Fibroblast of lung (primary cell): ENCODE measurements around the gene CCDC73. TPM values are rescaled to one million over a fixed set of nuclear protein-coding genes. Genes with fewer than 3 reads are reported as not detected.

Source experiments
- DNase-seq, 2 donors: peaks; one replicate each; pipeline versions ENCODE4 v3.0.0 to v3.0.0-alpha.2; 2010; ENCODE audit warnings: low read depth in 2 of 2
- H2AFZ ChIP-seq: 2 replicates; pipeline ENCODE4 v1.5.1; 2012; ENCODE audit warnings: low read length, control low read depth, inconsistent platforms
- H3K27ac ChIP-seq: 2 replicates; pipeline ENCODE4 v1.5.1; 2011; ENCODE audit warnings: low read length, control low read depth; ENCODE audit not compliant: insufficient read depth
- H3K27me3 ChIP-seq: 2 replicates; pipeline ENCODE4 v1.5.1; 2011; ENCODE audit warnings: mild to moderate bottlenecking, low read length; ENCODE audit not compliant: control insufficient read depth, insufficient read depth
- H3K36me3 ChIP-seq: 2 replicates; pipeline ENCODE4 v1.5.1; 2011; ENCODE audit warnings: low read length; ENCODE audit not compliant: control insufficient read depth, insufficient read depth
- H3K4me1 ChIP-seq: 2 replicates; pipeline ENCODE4 v1.5.1; 2011; ENCODE audit warnings: low read length; ENCODE audit not compliant: control insufficient read depth, insufficient read depth; ENCODE audit errors: extremely low read depth
- H3K4me2 ChIP-seq: 2 replicates; pipeline ENCODE4 v1.5.1; 2011; ENCODE audit warnings: low read length, control low read depth; ENCODE audit not compliant: insufficient read depth; ENCODE audit errors: extremely low read depth
- H3K4me3 ChIP-seq, 4 experiments: fragments of 200-600 bp in 1 of 4; sonication (generic) in 1 of 4; replicated peaks in 1 of 4; 2 replicates each; pipeline ENCODE4 v1.5.1; 2011 to 2016; ENCODE audit warnings: low read length in 4 of 4, low read depth in 3 of 4, mild to moderate bottlenecking in 3 of 4, control low read depth in 2 of 4, inconsistent platforms in 1 of 4, mixed read lengths in 1 of 4; ENCODE audit not compliant: insufficient read depth in 1 of 4; ENCODE audit errors: control extremely low read depth in 1 of 4
- H3K79me2 ChIP-seq: 2 replicates; pipeline ENCODE4 v1.5.1; 2012; ENCODE audit warnings: mild to moderate bottlenecking, low read length, inconsistent platforms; ENCODE audit not compliant: control insufficient read depth, insufficient read depth
- H3K9ac ChIP-seq: 2 replicates; pipeline ENCODE4 v1.5.1; 2011; ENCODE audit warnings: mild to moderate bottlenecking, low read length, control low read depth; ENCODE audit not compliant: insufficient read depth
- H3K9me3 ChIP-seq: 2 replicates; pipeline ENCODE4 v1.5.1; 2012; ENCODE audit warnings: low read depth, low read length; ENCODE audit not compliant: control insufficient read depth, insufficient read depth
- H4K20me1 ChIP-seq: 2 replicates; pipeline ENCODE4 v1.5.1; 2011; ENCODE audit warnings: low read length; ENCODE audit not compliant: control insufficient read depth, insufficient read depth; ENCODE audit errors: extremely low read depth
- EZH2 ChIP-seq: IDR thresholded peaks from 2 replicates; pipeline ENCODE4 v1.5.1; 2012; ENCODE audit warnings: low read length, control low read depth, mild to moderate bottlenecking; ENCODE audit errors: missing control alignments
- polyA plus RNA-seq, 2 donors: library from polyadenylated mRNA; depleted of rRNA in 1 of 2; stranded (reverse) in 1 of 2; unstranded in 1 of 2; fragments of >200 nt; gene quantifications; 2 replicates each; pipeline ENCODE4 v1.2.1, GENCODE V29; 2011 to 2012; ENCODE audit warnings: missing spikeins in 1 of 2
- total RNA-seq: library from RNA; depleted of rRNA; stranded (reverse); fragments of >200 nt; gene quantifications from 2 replicates; pipeline ENCODE4 v1.2.1, GENCODE V29; 2014
- TF ChIP-seq, protein P1 (sequence below), 2 donors: IDR thresholded peaks in 1 of 2; conservative IDR thresholded peaks in 1 of 2; 1 replicate in 1 of 2; 2 replicates in 1 of 2; pipeline ENCODE4 v1.5.1; 2011 to 2012; ENCODE audit warnings: low read length in 2 of 2, control low read depth in 1 of 2, inconsistent platforms in 1 of 2, low read depth in 1 of 2, mild to moderate bottlenecking in 1 of 2

The CCDC73 gene
- total and polyA plus RNA-seq, 2 donors (not counting 1 experiment from before 2014, with no cell fraction given) = under 0.01 TPM; not detected in 1

DNA sequence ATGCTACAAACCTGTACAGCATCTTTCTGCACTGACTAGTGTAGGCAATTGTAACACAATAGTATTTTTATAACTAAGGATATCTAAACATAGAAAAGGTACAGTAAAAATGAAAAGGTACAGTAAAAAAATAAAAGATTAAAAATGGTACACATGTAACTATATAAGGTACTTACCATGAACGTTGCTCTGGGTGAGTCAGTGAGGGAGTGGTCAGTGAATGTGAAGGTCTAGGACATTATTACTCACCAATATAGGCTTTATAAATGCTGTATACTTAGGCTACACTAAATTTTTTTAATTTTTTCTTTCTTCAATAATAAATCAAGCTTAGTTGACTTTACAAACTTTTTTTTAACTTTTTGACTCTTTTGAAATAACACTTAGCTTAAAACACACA is 150.9 kb downstream of the CCDC73 start:
- TF ChIP-seq, protein P1, sequence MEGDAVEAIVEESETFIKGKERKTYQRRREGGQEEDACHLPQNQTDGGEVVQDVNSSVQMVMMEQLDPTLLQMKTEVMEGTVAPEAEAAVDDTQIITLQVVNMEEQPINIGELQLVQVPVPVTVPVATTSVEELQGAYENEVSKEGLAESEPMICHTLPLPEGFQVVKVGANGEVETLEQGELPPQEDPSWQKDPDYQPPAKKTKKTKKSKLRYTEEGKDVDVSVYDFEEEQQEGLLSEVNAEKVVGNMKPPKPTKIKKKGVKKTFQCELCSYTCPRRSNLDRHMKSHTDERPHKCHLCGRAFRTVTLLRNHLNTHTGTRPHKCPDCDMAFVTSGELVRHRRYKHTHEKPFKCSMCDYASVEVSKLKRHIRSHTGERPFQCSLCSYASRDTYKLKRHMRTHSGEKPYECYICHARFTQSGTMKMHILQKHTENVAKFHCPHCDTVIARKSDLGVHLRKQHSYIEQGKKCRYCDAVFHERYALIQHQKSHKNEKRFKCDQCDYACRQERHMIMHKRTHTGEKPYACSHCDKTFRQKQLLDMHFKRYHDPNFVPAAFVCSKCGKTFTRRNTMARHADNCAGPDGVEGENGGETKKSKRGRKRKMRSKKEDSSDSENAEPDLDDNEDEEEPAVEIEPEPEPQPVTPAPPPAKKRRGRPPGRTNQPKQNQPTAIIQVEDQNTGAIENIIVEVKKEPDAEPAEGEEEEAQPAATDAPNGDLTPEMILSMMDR (conservative IDR thresholded peaks at IDR 0.05 in 1 of 2, IDR thresholded peaks at IDR 0.05 in 1 of 2; ENCODE audit: low read depth in 1 of 2, low read length in 2 of 2) = no peak
- TF ChIP-seq EZH2 = no peak
- H3K4me2 ChIP-seq = no peak overlapping the region
- no peaks in the 10 kb centered on the region for H3K9me3 ChIP-seq
- H3K36me3 ChIP-seq = no peaks in the 10 kb centered on the region
- H3K27ac ChIP-seq = no peak overlapping the region
- H3K9ac ChIP-seq = no peak overlapping the region
- no peaks in the 10 kb centered on the region for H3K79me2 ChIP-seq
- peak; percentile 43 to 53 for DNase-seq
- no peaks in the 10 kb centered on the region for H3K27me3 ChIP-seq
- no peaks in the 10 kb centered on the region for H3K4me1 ChIP-seq
- no peak overlapping the region for H2AFZ ChIP-seq
- no peaks in the 10 kb centered on the region for H4K20me1 ChIP-seq
- H3K4me3 ChIP-seq = no peak overlapping the region

DNA sequence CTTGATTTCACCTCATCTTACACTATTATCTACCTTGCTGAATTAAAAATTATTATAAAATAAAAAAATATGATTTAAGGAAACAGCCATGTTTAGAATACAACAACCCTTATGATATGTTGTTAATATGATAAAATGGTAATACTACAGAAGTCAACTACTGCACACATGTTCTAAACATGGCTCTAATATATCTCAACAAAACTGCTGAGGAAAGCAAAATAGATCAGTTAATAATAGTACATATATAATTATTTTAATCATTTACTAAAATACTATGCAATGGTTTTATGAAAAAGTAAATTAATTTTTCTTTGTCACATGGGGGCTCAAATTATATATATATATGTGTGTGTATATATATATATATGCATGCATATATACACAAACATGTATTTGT is 153.1 kb downstream of the CCDC73 start:
- Histone ChIP-seq H3K9ac (no peak overlapping the region), H3K4me2 (no peak overlapping the region), H3K4me3 (no peak overlapping the region), H2AFZ (no peak overlapping the region), H3K27me3 (no peaks in the 10 kb centered on the region), H3K4me1 (no peaks in the 10 kb centered on the region), H3K27ac (no peak overlapping the region), H3K36me3 (no peaks in the 10 kb centered on the region), H3K79me2 (no peaks in the 10 kb centered on the region), H3K9me3 (no peaks in the 10 kb centered on the region), H4K20me1 (no peaks in the 10 kb centered on the region)
- no peak for DNase-seq
- TF ChIP-seq EZH2 = no peak
- TF ChIP-seq, protein P1 (conservative IDR thresholded peaks at IDR 0.05 in 1 of 2, IDR thresholded peaks at IDR 0.05 in 1 of 2; ENCODE audit: low read depth in 1 of 2, low read length in 2 of 2) = no peak

DNA sequence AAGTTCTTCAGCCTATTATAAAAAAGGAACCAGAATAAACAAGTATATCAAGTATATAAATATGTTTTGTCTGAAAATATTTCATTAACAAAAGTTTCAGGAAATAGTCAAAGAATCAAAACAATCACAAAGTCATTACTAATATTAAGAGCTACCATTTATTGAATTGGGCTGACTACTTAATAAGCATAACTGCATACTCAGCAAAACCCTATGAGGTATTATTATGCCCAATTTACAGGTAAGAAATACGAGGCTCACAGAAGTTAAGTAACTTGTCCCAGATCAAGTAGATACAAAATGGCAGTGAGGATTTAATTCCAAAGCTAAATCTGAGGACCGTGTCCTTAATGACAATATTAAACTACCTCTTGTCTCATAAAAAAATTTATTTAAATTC is 158.6 kb downstream of the CCDC73 start:
- Histone ChIP-seq H3K36me3 (no peaks in the 10 kb centered on the region), H3K9me3 (no peaks in the 10 kb centered on the region)

More for the DNA sequence above, 158.6 kb downstream of the CCDC73 start:
- no peak for DNase-seq
- Histone ChIP-seq H3K4me1 (no peaks in the 10 kb centered on the region), H2AFZ (no peak overlapping the region), H4K20me1 (no peaks in the 10 kb centered on the region), H3K27ac (no peak overlapping the region), H3K4me3 (no peak overlapping the region), H3K4me2 (no peak overlapping the region), H3K79me2 (no peaks in the 10 kb centered on the region), H3K9ac (no peak overlapping the region), H3K27me3 (peaks cover 3% of the 10 kb centered on the region)
- TF ChIP-seq, protein P1 (conservative IDR thresholded peaks at IDR 0.05 in 1 of 2, IDR thresholded peaks at IDR 0.05 in 1 of 2; ENCODE audit: low read depth in 1 of 2, low read length in 2 of 2) = no peak
- no peak for TF ChIP-seq EZH2
